ENCODE data around the gene KCNF1. TPM values are rescaled to one million over a fixed set of nuclear protein-coding genes. Genes with fewer than 3 reads are reported as not detected.

Gene KCNF1
- total and polyA plus RNA-seq, 4 donors = 0.09 TPM; not detected in 3

- no peak for DNase-seq (ENCODE audit: low spot score)
- H3K9ac ChIP-seq (ENCODE audit: low read depth in 1 of 2, low read length in 2 of 2) = no peak overlapping the region
- H3K36me3 ChIP-seq (ENCODE audit: control insufficient read depth in 4 of 4, insufficient read depth in 3 of 4, low read depth in 1 of 4, low read length in 3 of 4) = no peaks in the 10 kb centered on the region
- WGBS = 71% methylated on average over 9 of the region's 9 CpGs
- H3K27me3 ChIP-seq (ENCODE audit: control insufficient read depth in 4 of 4, insufficient read depth in 4 of 4, low read length in 3 of 4) = peaks cover 0 to 3% (median 0%) of the 10 kb centered on the region in 4 donors
- H3K4me3 ChIP-seq (ENCODE audit: low read depth in 1 of 3, low read length in 3 of 3) = no peak overlapping the region
- TF ChIP-seq FOXA2 (IDR thresholded peaks at IDR 0.05) = no peak
- TF ChIP-seq CTCF (IDR thresholded peaks at IDR 0.05; ENCODE audit: low read depth, low read length, missing input control) = no peak
- TF ChIP-seq GABPA (IDR thresholded peaks at IDR 0.05 in 1 of 2, conservative IDR thresholded peaks at IDR 0.05 in 1 of 2) = no peak
- TF ChIP-seq MAX (IDR thresholded peaks at IDR 0.05) = no peak
- no peak for TF ChIP-seq JUND (IDR thresholded peaks at IDR 0.05)
- TF ChIP-seq REST (IDR thresholded peaks at IDR 0.05) = no peak
- TF ChIP-seq EGR1 (IDR thresholded peaks at IDR 0.05; ENCODE audit: low read depth in 2 of 2) = no peak
- TF ChIP-seq TAF1 (conservative IDR thresholded peaks at IDR 0.05) = no peak
- no peak for TF ChIP-seq FOXA1 (IDR thresholded peaks at IDR 0.05)
- TF ChIP-seq SP1 (IDR thresholded peaks at IDR 0.05) = no peak
- no peak for TF ChIP-seq YY1 (IDR thresholded peaks at IDR 0.05)
- TF ChIP-seq RXRA (IDR thresholded peaks at IDR 0.05) = no peak
- TF ChIP-seq NR2F2 (IDR thresholded peaks at IDR 0.05) = no peak
- no peak for TF ChIP-seq ZBTB33 (IDR thresholded peaks at IDR 0.05)
- TF ChIP-seq ATF3 (IDR thresholded peaks at IDR 0.05) = no peak
- TF ChIP-seq RAD21 (IDR thresholded peaks at IDR 0.05) = no peak
- TF ChIP-seq HNF4G (IDR thresholded peaks at IDR 0.05) = no peak
- TF ChIP-seq HNF4A (conservative IDR thresholded peaks at IDR 0.05) = no peak
- no peak overlapping the region for H3K27ac ChIP-seq (ENCODE audit: low read depth in 1 of 2, low read length in 2 of 2)
- H3K4me1 ChIP-seq (ENCODE audit: control insufficient read depth in 4 of 4, insufficient read depth in 4 of 4, low read length in 3 of 4) = no peaks in the 10 kb centered on the region
- H3K9me3 ChIP-seq (ENCODE audit: control insufficient read depth in 4 of 4, low read length in 3 of 4) = no peaks in the 10 kb centered on the region
Observed at GRCh38 chr2:10951558-10952414, 40.1 kb downstream of the KCNF1 start.
